ENCODE results near the gene GNG7. TPM values are rescaled to one million over a fixed set of nuclear protein-coding genes. Genes with fewer than 3 reads are reported as not detected.

GNG7 gene
- total RNA-seq, 1 donor from 2014 or later: 1.8 TPM

DNA sequence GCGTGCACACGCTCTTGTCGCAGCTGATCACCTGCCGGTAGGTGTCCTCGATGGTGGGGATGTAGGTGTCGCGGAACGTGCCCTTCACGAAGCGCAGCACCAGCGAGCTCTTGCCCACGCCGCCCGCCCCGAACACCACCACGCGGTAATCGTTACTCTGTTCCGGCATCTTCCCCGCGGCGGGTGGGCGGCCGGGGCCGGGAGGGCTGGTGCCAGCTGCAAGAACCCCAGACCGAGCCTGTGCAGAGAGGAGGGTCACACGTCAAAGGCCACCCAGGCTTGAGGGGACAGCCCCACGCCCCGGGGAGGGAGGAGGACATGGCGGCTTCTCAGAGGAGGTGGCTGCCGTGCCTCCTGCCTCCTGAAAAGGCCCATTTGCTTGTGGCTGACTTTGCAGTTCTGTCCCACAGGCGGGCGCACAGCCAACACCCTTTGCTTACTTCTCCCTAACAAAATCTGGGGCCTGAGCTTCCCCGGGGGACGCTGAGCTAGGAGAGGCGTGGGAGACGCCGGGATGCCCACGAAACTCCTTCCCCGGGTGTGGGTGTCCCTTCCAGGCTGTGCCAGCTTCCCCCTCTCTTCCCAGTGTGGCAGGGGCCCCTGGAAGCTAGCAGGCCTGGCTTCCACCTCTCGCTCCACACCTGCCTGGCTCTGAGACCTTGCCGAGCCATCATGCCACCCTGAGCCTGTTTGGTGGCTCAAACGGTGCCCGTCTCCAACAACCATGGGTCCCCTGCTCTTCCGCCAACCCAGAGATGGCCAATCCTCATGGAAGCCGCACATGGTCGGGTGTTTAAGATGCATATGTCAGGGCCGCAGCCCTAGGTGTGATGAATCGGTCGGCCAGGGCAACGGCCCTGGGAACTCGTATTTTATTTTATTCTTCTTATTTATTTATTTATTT lies 15.4 kb upstream of the GNG7 start:
- H3K9me3 Mint-ChIP-seq (ENCODE audit: unreplicated experiment): peaks cover 10% of the 10 kb centered on the region
- DNase-seq (ENCODE audit: low read depth) (no peak), FAIRE-seq (no peak)
- H3K27ac Mint-ChIP-seq (ENCODE audit: unreplicated experiment): no peak overlapping the region
- Histone ChIP-seq H3K79me2 (ENCODE audit: insufficient read depth, low read length) (no peaks in the 10 kb centered on the region), H3K27ac (ENCODE audit: low read depth, low read length) (no peak overlapping the region), H3K4me3 (ENCODE audit: insufficient read depth, low read depth, low read length) (no peak overlapping the region), H3K9me3 (ENCODE audit: insufficient read depth, low read depth, low read length) (peaks cover 8% of the 10 kb centered on the region), H2AFZ (ENCODE audit: low read depth, low read length) (no peak overlapping the region), H3K9ac (ENCODE audit: low read length) (no peak overlapping the region), H3K4me2 (ENCODE audit: low read length) (no peak overlapping the region), H3K36me3 (ENCODE audit: insufficient read depth, low read length) (no peaks in the 10 kb centered on the region), H3K27me3 (ENCODE audit: insufficient read depth, low read length) (no peaks in the 10 kb centered on the region), H4K20me1 (ENCODE audit: insufficient read depth, low read length) (no peaks in the 10 kb centered on the region), H3K4me1 (ENCODE audit: insufficient read depth, low read length) (peaks cover 13% of the 10 kb centered on the region)
- H3K4me1 Mint-ChIP-seq (ENCODE audit: low read depth, unreplicated experiment): no peaks in the 10 kb centered on the region
- H3K4me3 Mint-ChIP-seq (ENCODE audit: unreplicated experiment): no peak overlapping the region
- H3K36me3 Mint-ChIP-seq (ENCODE audit: low read depth, unreplicated experiment): peaks cover 8% of the 10 kb centered on the region
- peaks cover 13% of the 10 kb centered on the region for H3K27me3 Mint-ChIP-seq (ENCODE audit: low read depth, unreplicated experiment)
- TF ChIP-seq EZH2 (IDR thresholded peaks at IDR 0.05; ENCODE audit: insufficient read depth, low read length): no peak
- TF ChIP-seq, protein P1, sequence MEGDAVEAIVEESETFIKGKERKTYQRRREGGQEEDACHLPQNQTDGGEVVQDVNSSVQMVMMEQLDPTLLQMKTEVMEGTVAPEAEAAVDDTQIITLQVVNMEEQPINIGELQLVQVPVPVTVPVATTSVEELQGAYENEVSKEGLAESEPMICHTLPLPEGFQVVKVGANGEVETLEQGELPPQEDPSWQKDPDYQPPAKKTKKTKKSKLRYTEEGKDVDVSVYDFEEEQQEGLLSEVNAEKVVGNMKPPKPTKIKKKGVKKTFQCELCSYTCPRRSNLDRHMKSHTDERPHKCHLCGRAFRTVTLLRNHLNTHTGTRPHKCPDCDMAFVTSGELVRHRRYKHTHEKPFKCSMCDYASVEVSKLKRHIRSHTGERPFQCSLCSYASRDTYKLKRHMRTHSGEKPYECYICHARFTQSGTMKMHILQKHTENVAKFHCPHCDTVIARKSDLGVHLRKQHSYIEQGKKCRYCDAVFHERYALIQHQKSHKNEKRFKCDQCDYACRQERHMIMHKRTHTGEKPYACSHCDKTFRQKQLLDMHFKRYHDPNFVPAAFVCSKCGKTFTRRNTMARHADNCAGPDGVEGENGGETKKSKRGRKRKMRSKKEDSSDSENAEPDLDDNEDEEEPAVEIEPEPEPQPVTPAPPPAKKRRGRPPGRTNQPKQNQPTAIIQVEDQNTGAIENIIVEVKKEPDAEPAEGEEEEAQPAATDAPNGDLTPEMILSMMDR (IDR thresholded peaks at IDR 0.05; ENCODE audit: insufficient read depth, low read depth, low read length): no peak

DNA sequence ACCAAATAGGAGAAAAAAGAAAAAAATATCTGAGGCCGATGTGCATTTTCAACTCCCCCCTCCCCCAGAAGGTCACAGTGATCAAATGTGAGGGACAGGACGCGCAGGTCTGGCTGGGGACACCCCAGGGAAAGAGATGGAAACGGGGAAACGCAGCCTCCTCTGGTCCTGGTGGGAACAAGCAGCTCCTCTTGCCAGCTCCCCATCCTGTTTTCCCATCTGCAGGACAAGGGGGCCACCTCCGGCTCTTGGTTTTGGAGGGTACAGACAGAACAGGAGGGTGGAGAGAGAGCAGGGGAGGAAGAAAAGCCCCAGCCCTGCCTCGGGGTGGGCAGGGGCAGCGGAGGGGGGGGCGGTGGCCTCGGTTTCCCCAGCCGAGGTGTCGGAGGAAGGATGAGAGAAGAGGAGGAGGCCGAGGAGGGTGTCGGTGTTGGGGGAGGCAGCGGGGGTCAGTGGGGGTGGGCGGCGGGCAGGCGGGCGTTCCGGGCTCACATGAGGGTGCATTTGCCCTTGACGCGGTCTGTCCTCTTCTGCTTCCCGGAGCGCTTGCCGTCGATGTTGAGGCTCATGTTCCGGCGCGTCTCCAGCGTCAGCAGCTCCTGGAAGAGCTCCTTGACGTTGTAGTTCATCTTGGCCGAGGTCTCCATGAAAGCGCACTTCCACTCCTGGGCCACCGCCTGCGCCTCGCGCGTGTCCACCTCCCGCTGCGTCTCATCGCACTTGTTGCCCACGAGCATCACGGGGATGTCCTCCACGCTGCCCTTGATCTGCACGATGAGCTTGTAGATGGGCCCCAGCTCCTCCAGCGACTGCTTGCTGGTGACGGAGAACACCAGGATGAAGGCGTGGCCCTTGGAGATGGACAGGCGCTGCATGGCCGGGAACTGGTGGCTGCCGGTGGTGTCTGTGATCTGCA lies 14.5 kb upstream of the GNG7 start:
- Histone ChIP-seq H3K4me2 (ENCODE audit: low read length) (no peak overlapping the region), H3K9ac (ENCODE audit: low read length) (no peak overlapping the region), H2AFZ (ENCODE audit: low read depth, low read length) (no peak overlapping the region), H3K4me3 (ENCODE audit: insufficient read depth, low read depth, low read length) (no peak overlapping the region), H3K9me3 (ENCODE audit: insufficient read depth, low read depth, low read length) (peaks cover 8% of the 10 kb centered on the region), H3K36me3 (ENCODE audit: insufficient read depth, low read length) (no peaks in the 10 kb centered on the region), H3K79me2 (ENCODE audit: insufficient read depth, low read length) (no peaks in the 10 kb centered on the region), H3K4me1 (ENCODE audit: insufficient read depth, low read length) (peaks cover 9% of the 10 kb centered on the region), H3K27me3 (ENCODE audit: insufficient read depth, low read length) (no peaks in the 10 kb centered on the region), H3K27ac (ENCODE audit: low read depth, low read length) (no peak overlapping the region), H4K20me1 (ENCODE audit: insufficient read depth, low read length) (no peaks in the 10 kb centered on the region)
- Mint-ChIP-seq H3K4me3 (ENCODE audit: unreplicated experiment) (no peak overlapping the region), H3K27me3 (ENCODE audit: low read depth, unreplicated experiment) (peaks cover 12% of the 10 kb centered on the region), H3K9me3 (ENCODE audit: unreplicated experiment) (peaks cover 10% of the 10 kb centered on the region), H3K4me1 (ENCODE audit: low read depth, unreplicated experiment) (no peaks in the 10 kb centered on the region), H3K36me3 (ENCODE audit: low read depth, unreplicated experiment) (peaks cover 8% of the 10 kb centered on the region), H3K27ac (ENCODE audit: unreplicated experiment) (no peak overlapping the region)
- FAIRE-seq: no peak
- TF ChIP-seq, protein P1 (IDR thresholded peaks at IDR 0.05; ENCODE audit: insufficient read depth, low read depth, low read length): no peak
- TF ChIP-seq EZH2 (IDR thresholded peaks at IDR 0.05; ENCODE audit: insufficient read depth, low read length): no peak
- no peak for DNase-seq (ENCODE audit: low read depth)

Data from astrocyte (in vitro differentiated cells and primary cell).